ENCODE results near the gene GRID2. TPM values are rescaled to one million over a fixed set of nuclear protein-coding genes. Genes with fewer than 3 reads are reported as not detected.

GRID2 gene
- total and polyA plus RNA-seq, 9 of the 15 experiments (the other 6 are each of a cell fraction or from before 2014, with no cell fraction given) = 0.04 TPM; not detected in 7

DNA sequence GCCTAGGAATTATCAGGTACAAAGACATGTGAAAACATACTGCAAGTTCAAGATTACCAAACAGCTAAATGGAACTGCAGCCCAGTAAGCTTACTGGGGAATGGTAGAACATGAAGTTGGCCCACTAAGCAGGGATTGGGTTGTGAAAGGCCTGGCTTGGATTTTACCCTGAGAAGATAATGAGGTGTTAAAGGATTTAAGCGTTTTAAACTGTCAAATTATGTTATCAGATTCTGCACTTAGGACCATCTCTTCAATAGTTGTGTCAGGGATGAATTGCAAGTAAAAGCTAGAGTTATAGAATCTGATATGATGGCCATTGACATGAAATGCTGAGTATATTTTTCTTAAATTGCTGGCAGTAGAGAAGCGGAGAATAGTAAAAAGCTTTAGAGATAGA is 225.7 kb downstream of the GRID2 start:
- 3% methylated on average over 2 of the region's 2 CpGs for WGBS (ENCODE audit: insufficient coverage, low coverage, missing lambda C conversion rate)
- DNase-seq (ENCODE audit: extremely low read depth in 1 of 4, low spot score in 3 of 4) (no peak), FAIRE-seq (no peak), ATAC-seq (no peak)
- ChIA-PET POLR2A (no interaction called here), CTCF (ENCODE audit: low intra/inter-chr PET ratio) (no interaction called here)
- no peaks in the 10 kb centered on the region for H3K9me1 ChIP-seq (ENCODE audit: control insufficient read depth, insufficient read depth, low read length)
- H3K9ac ChIP-seq (ENCODE audit: insufficient read depth in 1 of 2, low read depth in 2 of 2, low read length in 2 of 2) = no peak overlapping the region
- H3K4me3 ChIP-seq = no peak overlapping the region
- in situ Hi-C loops (cut with MboI) (no loop called here), intact Hi-C loops (cut with micrococcal nuclease) (no loop called here)
- no TSS peak for BruUV-seq (replicated peaks)
- no peaks in the 10 kb centered on the region for H3K27me3 ChIP-seq (ENCODE audit: control insufficient read depth in 2 of 2, insufficient read depth in 2 of 2, low read length in 2 of 2)
- H3K4me1 ChIP-seq (replicated peaks in 1 of 2; ENCODE audit: control insufficient read depth in 2 of 2, insufficient read depth in 2 of 2, low read length in 2 of 2) = no peaks in the 10 kb centered on the region
- no peak overlapping the region for H3K4me2 ChIP-seq (ENCODE audit: insufficient read depth, low read length)
- no peaks in the 10 kb centered on the region for H3K9me3 ChIP-seq (replicated peaks; ENCODE audit: control insufficient read depth, insufficient read depth, low read depth, low read length)
- no peaks in the 10 kb centered on the region for H3K79me2 ChIP-seq (ENCODE audit: control insufficient read depth, insufficient read depth, low read length)
- no peak overlapping the region for H3K27ac ChIP-seq (ENCODE audit: extremely low read depth, low read depth, low read length)
- no peaks in the 10 kb centered on the region for H4K20me1 ChIP-seq (replicated peaks; ENCODE audit: control insufficient read depth, insufficient read depth, low read length)
- no peaks in the 10 kb centered on the region for H3K36me3 ChIP-seq (ENCODE audit: control insufficient read depth, insufficient read depth, low read length)
- H2AFZ ChIP-seq (ENCODE audit: low read depth, low read length) = no peak overlapping the region
- TF ChIP-seq ZNF695 (CRISPR knock-in tag; IDR thresholded peaks at IDR 0.05) (no peak), CSDE1 (IDR thresholded peaks at IDR 0.05) (no peak), MBD2 (IDR thresholded peaks at IDR 0.05; ENCODE audit: borderline replicate concordance, low read depth) (no peak), RBBP5 (IDR thresholded peaks at IDR 0.05; ENCODE audit: borderline replicate concordance, insufficient read depth, low read length, poor library complexity, severe bottlenecking) (no peak), ETV5 (CRISPR knock-in tag; IDR thresholded peaks at IDR 0.05; ENCODE audit: low read depth) (no peak), ZNF75A (CRISPR knock-in tag; IDR thresholded peaks at IDR 0.05) (no peak)
- TF ChIP-seq, protein P1, sequence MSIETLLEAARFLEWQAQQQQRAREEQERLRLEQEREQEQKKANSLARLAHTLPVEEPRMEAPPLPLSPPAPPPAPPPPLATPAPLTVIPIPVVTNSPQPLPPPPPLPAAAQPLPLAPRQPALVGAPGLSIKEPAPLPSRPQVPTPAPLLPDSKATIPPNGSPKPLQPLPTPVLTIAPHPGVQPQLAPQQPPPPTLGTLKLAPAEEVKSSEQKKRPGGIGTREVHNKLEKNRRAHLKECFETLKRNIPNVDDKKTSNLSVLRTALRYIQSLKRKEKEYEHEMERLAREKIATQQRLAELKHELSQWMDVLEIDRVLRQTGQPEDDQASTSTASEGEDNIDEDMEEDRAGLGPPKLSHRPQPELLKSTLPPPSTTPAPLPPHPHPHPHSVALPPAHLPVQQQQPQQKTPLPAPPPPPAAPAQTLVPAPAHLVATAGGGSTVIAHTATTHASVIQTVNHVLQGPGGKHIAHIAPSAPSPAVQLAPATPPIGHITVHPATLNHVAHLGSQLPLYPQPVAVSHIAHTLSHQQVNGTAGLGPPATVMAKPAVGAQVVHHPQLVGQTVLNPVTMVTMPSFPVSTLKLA (conservative IDR thresholded peaks at IDR 0.05) = no peak
- TF ChIP-seq, protein P2, sequence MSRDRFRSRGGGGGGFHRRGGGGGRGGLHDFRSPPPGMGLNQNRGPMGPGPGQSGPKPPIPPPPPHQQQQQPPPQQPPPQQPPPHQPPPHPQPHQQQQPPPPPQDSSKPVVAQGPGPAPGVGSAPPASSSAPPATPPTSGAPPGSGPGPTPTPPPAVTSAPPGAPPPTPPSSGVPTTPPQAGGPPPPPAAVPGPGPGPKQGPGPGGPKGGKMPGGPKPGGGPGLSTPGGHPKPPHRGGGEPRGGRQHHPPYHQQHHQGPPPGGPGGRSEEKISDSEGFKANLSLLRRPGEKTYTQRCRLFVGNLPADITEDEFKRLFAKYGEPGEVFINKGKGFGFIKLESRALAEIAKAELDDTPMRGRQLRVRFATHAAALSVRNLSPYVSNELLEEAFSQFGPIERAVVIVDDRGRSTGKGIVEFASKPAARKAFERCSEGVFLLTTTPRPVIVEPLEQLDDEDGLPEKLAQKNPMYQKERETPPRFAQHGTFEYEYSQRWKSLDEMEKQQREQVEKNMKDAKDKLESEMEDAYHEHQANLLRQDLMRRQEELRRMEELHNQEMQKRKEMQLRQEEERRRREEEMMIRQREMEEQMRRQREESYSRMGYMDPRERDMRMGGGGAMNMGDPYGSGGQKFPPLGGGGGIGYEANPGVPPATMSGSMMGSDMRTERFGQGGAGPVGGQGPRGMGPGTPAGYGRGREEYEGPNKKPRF (IDR thresholded peaks at IDR 0.05; ENCODE audit: low read depth, low read length) = no peak
- TF ChIP-seq, protein P3, sequence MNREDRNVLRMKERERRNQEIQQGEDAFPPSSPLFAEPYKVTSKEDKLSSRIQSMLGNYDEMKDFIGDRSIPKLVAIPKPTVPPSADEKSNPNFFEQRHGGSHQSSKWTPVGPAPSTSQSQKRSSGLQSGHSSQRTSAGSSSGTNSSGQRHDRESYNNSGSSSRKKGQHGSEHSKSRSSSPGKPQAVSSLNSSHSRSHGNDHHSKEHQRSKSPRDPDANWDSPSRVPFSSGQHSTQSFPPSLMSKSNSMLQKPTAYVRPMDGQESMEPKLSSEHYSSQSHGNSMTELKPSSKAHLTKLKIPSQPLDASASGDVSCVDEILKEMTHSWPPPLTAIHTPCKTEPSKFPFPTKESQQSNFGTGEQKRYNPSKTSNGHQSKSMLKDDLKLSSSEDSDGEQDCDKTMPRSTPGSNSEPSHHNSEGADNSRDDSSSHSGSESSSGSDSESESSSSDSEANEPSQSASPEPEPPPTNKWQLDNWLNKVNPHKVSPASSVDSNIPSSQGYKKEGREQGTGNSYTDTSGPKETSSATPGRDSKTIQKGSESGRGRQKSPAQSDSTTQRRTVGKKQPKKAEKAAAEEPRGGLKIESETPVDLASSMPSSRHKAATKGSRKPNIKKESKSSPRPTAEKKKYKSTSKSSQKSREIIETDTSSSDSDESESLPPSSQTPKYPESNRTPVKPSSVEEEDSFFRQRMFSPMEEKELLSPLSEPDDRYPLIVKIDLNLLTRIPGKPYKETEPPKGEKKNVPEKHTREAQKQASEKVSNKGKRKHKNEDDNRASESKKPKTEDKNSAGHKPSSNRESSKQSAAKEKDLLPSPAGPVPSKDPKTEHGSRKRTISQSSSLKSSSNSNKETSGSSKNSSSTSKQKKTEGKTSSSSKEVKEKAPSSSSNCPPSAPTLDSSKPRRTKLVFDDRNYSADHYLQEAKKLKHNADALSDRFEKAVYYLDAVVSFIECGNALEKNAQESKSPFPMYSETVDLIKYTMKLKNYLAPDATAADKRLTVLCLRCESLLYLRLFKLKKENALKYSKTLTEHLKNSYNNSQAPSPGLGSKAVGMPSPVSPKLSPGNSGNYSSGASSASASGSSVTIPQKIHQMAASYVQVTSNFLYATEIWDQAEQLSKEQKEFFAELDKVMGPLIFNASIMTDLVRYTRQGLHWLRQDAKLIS (CRISPR knock-in tag; IDR thresholded peaks at IDR 0.05) = no peak
- TF ChIP-seq, protein P4, sequence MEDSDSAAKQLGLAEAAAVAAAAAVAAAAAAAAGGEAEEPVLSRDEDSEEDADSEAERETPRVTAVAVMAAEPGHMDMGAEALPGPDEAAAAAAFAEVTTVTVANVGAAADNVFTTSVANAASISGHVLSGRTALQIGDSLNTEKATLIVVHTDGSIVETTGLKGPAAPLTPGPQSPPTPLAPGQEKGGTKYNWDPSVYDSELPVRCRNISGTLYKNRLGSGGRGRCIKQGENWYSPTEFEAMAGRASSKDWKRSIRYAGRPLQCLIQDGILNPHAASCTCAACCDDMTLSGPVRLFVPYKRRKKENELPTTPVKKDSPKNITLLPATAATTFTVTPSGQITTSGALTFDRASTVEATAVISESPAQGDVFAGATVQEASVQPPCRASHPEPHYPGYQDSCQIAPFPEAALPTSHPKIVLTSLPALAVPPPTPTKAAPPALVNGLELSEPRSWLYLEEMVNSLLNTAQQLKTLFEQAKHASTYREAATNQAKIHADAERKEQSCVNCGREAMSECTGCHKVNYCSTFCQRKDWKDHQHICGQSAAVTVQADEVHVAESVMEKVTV (CRISPR knock-in tag; IDR thresholded peaks at IDR 0.05) = no peak
